SU-DHL-6 (cell line): Measurements from ENCODE around the gene ZNF423.

Experiments used
- H2AFZ ChIP-seq: fragments of 200-600 bp; sonication (generic); 2 replicates; pipeline ENCODE4 v1.6.1; 2014; ENCODE audit warnings: low read depth, mild to moderate bottlenecking, moderate library complexity, mixed read lengths, antibody characterized with exemption, low read length; ENCODE audit not compliant: severe bottlenecking
- H3F3A ChIP-seq: fragments of 200-600 bp; shearing (Covaris generic); 2 replicates; pipeline ENCODE4 v1.6.0; 2016; ENCODE audit warnings: antibody characterized with exemption, mild to moderate bottlenecking; ENCODE audit not compliant: insufficient read depth
- H3K27ac ChIP-seq: fragments of 200-600 bp; sonication (generic); 2 replicates; pipeline ENCODE4 v1.5.1; 2016; ENCODE audit warnings: low read depth, mild to moderate bottlenecking, low read length, moderate library complexity, mixed read lengths
- H3K27me3 ChIP-seq: fragments of 200-600 bp; sonication (generic), shearing (Covaris generic); 2 replicates; pipeline ENCODE4 v1.6.0; 2014; ENCODE audit warnings: mild to moderate bottlenecking, low read length
- H3K36me3 ChIP-seq: fragments of 200-600 bp; sonication (generic); 2 replicates; pipeline ENCODE4 v1.6.1; 2014; ENCODE audit warnings: mild to moderate bottlenecking, low read length, mixed read lengths
- H3K4me2 ChIP-seq: fragments of 300-600, 200-600 bp; shearing (Covaris generic), sonication (generic); 2 replicates; pipeline ENCODE4 v1.6.0; 2014; ENCODE audit warnings: low read length, low read depth, mild to moderate bottlenecking; ENCODE audit not compliant: poor library complexity, severe bottlenecking
- H3K4me3 ChIP-seq: fragments of 200-600 bp; sonication (generic); 2 replicates; pipeline ENCODE4 v1.5.1; 2014; ENCODE audit warnings: antibody characterized with exemption, low read length, mild to moderate bottlenecking, mixed read lengths; ENCODE audit not compliant: insufficient read depth, poor library complexity, severe bottlenecking
- H3K79me2 ChIP-seq: fragments of 200-600 bp; sonication (generic); 2 replicates; pipeline ENCODE4 v1.6.1; 2014; ENCODE audit warnings: mild to moderate bottlenecking, low read length, moderate library complexity; ENCODE audit not compliant: insufficient read depth
- H3K9ac ChIP-seq: fragments of 200-600 bp; sonication (generic); 2 replicates; pipeline ENCODE4 v1.7.0; 2014; ENCODE audit warnings: mild to moderate bottlenecking, low read length
- H3K9me2 ChIP-seq: fragments of 200-600 bp; sonication (generic); replicated peaks from 2 replicates; pipeline ENCODE4 v1.6.1; 2014; ENCODE audit warnings: low read length; ENCODE audit not compliant: insufficient read depth
- H3K9me3 ChIP-seq: fragments of 200-600 bp; sonication (generic); 2 replicates; pipeline ENCODE4 v1.6.1; 2014; ENCODE audit warnings: low read length, mixed read lengths; ENCODE audit not compliant: insufficient read depth
- H4K20me1 ChIP-seq: fragments of 200-600 bp; sonication (generic); 2 replicates; pipeline ENCODE4 v1.6.1; 2014; ENCODE audit warnings: low read depth, mild to moderate bottlenecking, antibody characterized with exemption, low read length, moderate library complexity, mixed read lengths
- EZH2phosphoT487 ChIP-seq: fragments of 200-600 bp; sonication (generic), shearing (Covaris generic); conservative IDR thresholded peaks from 2 replicates; pipeline ENCODE4 v1.6.1; 2018; ENCODE audit warnings: mild to moderate bottlenecking, antibody characterized with exemption, low read length, moderate library complexity, mixed read lengths
- TF ChIP-seq, protein P1 (sequence below): fragments of 200-600 bp; sonication (generic); IDR thresholded peaks from one replicate; pipeline ENCODE4 v1.5.1; 2017; ENCODE audit warnings: antibody characterized with exemption, mild to moderate bottlenecking, low read length, moderate library complexity; ENCODE audit not compliant: insufficient read depth, poor library complexity, severe bottlenecking

ZNF423 gene

DNA sequence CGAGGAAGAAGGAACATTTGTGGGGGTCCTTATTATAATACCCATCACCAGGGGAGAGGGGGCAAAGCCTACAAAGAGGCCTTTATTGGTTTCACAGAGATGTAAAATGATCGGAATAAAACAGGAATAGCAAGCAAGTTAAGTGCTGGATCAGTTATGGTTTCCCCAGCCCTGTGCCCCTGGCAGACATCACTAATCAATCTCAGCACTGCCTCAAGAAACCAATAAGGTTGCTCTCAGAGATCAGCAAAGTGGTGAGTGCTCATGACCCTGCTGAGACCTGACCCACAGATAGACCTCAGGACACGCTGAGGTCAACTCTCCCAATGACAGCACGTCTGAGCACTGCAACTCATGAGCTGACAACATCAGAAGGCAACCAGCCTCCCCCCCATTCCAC is 66.3 kb downstream of the ZNF423 start:
- no peak overlapping the region for H3K4me2 ChIP-seq
- TF ChIP-seq, protein P1, sequence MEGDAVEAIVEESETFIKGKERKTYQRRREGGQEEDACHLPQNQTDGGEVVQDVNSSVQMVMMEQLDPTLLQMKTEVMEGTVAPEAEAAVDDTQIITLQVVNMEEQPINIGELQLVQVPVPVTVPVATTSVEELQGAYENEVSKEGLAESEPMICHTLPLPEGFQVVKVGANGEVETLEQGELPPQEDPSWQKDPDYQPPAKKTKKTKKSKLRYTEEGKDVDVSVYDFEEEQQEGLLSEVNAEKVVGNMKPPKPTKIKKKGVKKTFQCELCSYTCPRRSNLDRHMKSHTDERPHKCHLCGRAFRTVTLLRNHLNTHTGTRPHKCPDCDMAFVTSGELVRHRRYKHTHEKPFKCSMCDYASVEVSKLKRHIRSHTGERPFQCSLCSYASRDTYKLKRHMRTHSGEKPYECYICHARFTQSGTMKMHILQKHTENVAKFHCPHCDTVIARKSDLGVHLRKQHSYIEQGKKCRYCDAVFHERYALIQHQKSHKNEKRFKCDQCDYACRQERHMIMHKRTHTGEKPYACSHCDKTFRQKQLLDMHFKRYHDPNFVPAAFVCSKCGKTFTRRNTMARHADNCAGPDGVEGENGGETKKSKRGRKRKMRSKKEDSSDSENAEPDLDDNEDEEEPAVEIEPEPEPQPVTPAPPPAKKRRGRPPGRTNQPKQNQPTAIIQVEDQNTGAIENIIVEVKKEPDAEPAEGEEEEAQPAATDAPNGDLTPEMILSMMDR = no peak
- TF ChIP-seq EZH2phosphoT487 = no peak
- no peaks in the 10 kb centered on the region for H3K36me3 ChIP-seq
- H4K20me1 ChIP-seq = no peaks in the 10 kb centered on the region
- no peak overlapping the region for H3K9ac ChIP-seq
- no peaks in the 10 kb centered on the region for H3K9me3 ChIP-seq
- no peak overlapping the region for H3K27ac ChIP-seq
- no peaks in the 10 kb centered on the region for H3K79me2 ChIP-seq
- no peaks in the 10 kb centered on the region for H3F3A ChIP-seq
- no peaks in the 10 kb centered on the region for H3K9me2 ChIP-seq
- H3K27me3 ChIP-seq = no peaks in the 10 kb centered on the region
- H2AFZ ChIP-seq = no peak overlapping the region
- no peak overlapping the region for H3K4me3 ChIP-seq

DNA sequence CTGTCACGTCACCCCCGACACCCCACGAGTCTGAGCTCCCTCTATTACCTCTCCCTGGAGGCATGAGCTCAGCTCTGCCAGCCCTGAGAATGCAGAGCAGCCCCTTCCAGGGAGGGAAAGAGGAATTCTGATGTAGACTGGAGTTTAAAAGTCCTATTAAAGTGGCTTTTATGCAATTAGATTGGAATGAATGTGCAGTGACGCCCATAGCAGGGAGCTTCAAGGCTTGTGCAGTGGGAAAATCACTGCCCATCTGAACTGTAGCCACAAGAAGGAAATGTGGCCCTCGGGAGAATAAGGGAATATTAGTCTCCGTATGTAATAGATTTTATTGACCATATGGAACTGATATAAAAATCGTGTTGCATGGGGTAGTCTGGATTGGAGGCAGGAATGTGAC is 66.9 kb downstream of the ZNF423 start:
- Histone ChIP-seq H3K9ac (no peak overlapping the region), H3K9me3 (no peaks in the 10 kb centered on the region), H3F3A (no peaks in the 10 kb centered on the region), H4K20me1 (no peaks in the 10 kb centered on the region), H3K79me2 (no peaks in the 10 kb centered on the region), H3K27me3 (no peaks in the 10 kb centered on the region), H3K36me3 (no peaks in the 10 kb centered on the region), H2AFZ (no peak overlapping the region), H3K27ac (no peak overlapping the region), H3K9me2 (no peaks in the 10 kb centered on the region), H3K4me3 (no peak overlapping the region), H3K4me2 (no peak overlapping the region)
- TF ChIP-seq, protein P1 = no peak
- TF ChIP-seq EZH2phosphoT487 = no peak

DNA sequence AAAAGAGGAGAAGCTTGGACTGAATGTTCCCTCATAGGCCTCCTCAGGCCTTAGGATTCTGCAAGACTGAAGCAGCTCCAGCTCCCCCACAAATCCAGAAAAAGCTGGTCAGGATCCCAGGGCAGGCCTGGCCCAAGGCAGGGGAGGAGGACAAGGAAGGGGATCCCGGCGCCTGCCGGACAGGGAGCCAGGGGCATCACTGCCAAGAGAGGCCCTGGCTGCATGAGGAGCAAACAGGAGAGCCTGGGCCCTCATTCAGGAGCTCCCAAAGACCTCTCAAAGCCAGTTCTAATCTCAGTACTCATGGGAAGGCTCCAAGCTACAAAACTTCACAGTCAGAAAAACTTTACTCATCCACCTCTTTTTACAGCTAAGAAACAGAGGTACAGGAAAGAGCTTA is 67.3 kb downstream of the ZNF423 start:
- Histone ChIP-seq H3K4me3 (no peak overlapping the region), H3K36me3 (no peaks in the 10 kb centered on the region), H4K20me1 (no peaks in the 10 kb centered on the region), H3K9me3 (no peaks in the 10 kb centered on the region), H3K27me3 (no peaks in the 10 kb centered on the region), H3K9me2 (no peaks in the 10 kb centered on the region), H3F3A (no peaks in the 10 kb centered on the region), H3K27ac (no peak overlapping the region), H3K4me2 (no peak overlapping the region), H3K9ac (no peak overlapping the region), H2AFZ (no peak overlapping the region), H3K79me2 (no peaks in the 10 kb centered on the region)
- TF ChIP-seq EZH2phosphoT487 = no peak
- TF ChIP-seq, protein P1 = no peak
